Midbrain (tissue), 1 donor: ENCODE results near the gene GARIN5A.

Experiments used
- DNase-seq: peaks from one replicate; lab custom pipeline; 2025; lab: John Stamatoyannopoulos, UW

The GARIN5A gene

GRCh38 chr19:50434525-50434924 is 42.1 kb downstream of the GARIN5A start:
- no peak for DNase-seq

GRCh38 chr19:50433201-50434180 is 43.2 kb downstream of the GARIN5A start:
- DNase-seq: no peak

- DNase-seq: no peak
Observed at GRCh38 chr19:50432221-50433028, 44.2 kb downstream of the GARIN5A start, which contains the start of gene MYBPC2. MYBPC2 (plus strand) TSS chr19:50432892; CDS start chr19:50432954, 62 bp downstream.

GRCh38 chr19:50431343-50432220 is 45.1 kb downstream of the GARIN5A start:
- peak; percentile 82 for DNase-seq

GRCh38 chr19:50430888-50431342 is 45.7 kb downstream of the GARIN5A start:
- DNase-seq: no peak

GRCh38 chr19:50428772-50429463 is 47.7 kb downstream of the GARIN5A start:
- no peak for DNase-seq

- DNase-seq: peak; percentile 75
Observed at GRCh38 chr19:50427997-50428425, 48.6 kb downstream of the GARIN5A start.

GRCh38 chr19:50427318-50427925 is 49.2 kb downstream of the GARIN5A start:
- no peak for DNase-seq

GRCh38 chr19:50425581-50425980 is 51.1 kb downstream of the GARIN5A start:
- no peak for DNase-seq

GRCh38 chr19:50423279-50424113 is 53.2 kb downstream of the GARIN5A start:
- DNase-seq: no peak

- DNase-seq: no peak
Observed at GRCh38 chr19:50422397-50423278, 54.0 kb downstream of the GARIN5A start.

- DNase-seq: no peak
Observed at GRCh38 chr19:50420808-50421207, 55.8 kb downstream of the GARIN5A start.

GRCh38 chr19:50420127-50420526 is 56.5 kb downstream of the GARIN5A start:
- DNase-seq: no peak

GRCh38 chr19:50419580-50420035 is 57.0 kb downstream of the GARIN5A start:
- DNase-seq: no peak

- no peak for DNase-seq
Observed at GRCh38 chr19:50419022-50419579, 57.5 kb downstream of the GARIN5A start.

- no peak for DNase-seq
Observed at GRCh38 chr19:50418176-50419021, 58.2 kb downstream of the GARIN5A start, which contains the start of gene SPIB. SPIB (plus strand) TSS chr19:50418938; CDS start chr19:50418963, 25 bp downstream.
